HepG2 (cell line): Measurements from ENCODE around the gene RABGAP1. TPM values are rescaled to one million over a fixed set of nuclear protein-coding genes. Genes with fewer than 3 reads are reported as not detected.

Experiments
- CAMTA2 ChIP-seq: sonication (generic); formaldehyde crosslinking; IDR thresholded peaks from 2 replicates; pipeline ENCODE4 v1.4.0; 2020; ENCODE audit warnings: mild to moderate bottlenecking, missing genetic modification reagents, borderline replicate concordance
- CHD2 ChIP-seq: IDR thresholded peaks from 2 replicates; pipeline ENCODE4 v1.6.1; 2011; ENCODE audit warnings: low read depth, low read length, improper control_type of control experiment
- DMTF1 ChIP-seq: sonication (generic); formaldehyde crosslinking; IDR thresholded peaks from 2 replicates; pipeline ENCODE4 v1.4.0; 2020; ENCODE audit warnings: mild to moderate bottlenecking, missing genetic modification reagents
- FOXK2 ChIP-seq: fragments of 450-650 bp; IDR thresholded peaks from 2 replicates; pipeline ENCODE4 v1.6.1; 2016
- JUNB ChIP-seq: sonication (generic); formaldehyde crosslinking; IDR thresholded peaks from 2 replicates; pipeline ENCODE4 v1.8.0; 2022; ENCODE audit warnings: missing genetic modification reagents, mild to moderate bottlenecking, borderline replicate concordance
- KLF11 ChIP-seq: IDR thresholded peaks from 2 replicates; pipeline ENCODE4 v1.6.1; 2016; ENCODE audit warnings: missing compliant biosample characterization
- MED1 ChIP-seq: sonication (generic); formaldehyde crosslinking; IDR thresholded peaks from 2 replicates; pipeline ENCODE4 v1.4.0; 2020; ENCODE audit warnings: missing genetic modification reagents
- ZMYM3 ChIP-seq: sonication (generic); formaldehyde crosslinking; IDR thresholded peaks from 2 replicates; pipeline ENCODE4 v1.5.1; 2020; ENCODE audit warnings: mild to moderate bottlenecking, missing genetic modification reagents
- ZNF207 ChIP-seq: fragments of 450-650 bp; IDR thresholded peaks from 2 replicates; pipeline ENCODE4 v1.6.1; 2016; ENCODE audit warnings: antibody characterized with exemption, borderline replicate concordance
- ZNF484 ChIP-seq: sonication (generic); formaldehyde crosslinking; IDR thresholded peaks from 2 replicates; pipeline ENCODE4 v1.5.1; 2020; ENCODE audit warnings: mild to moderate bottlenecking, low read depth, missing genetic modification reagents, borderline replicate concordance
- polyA plus RNA-seq, 8 experiments: library from polyadenylated mRNA; depleted of rRNA in 3 of 8; stranded (reverse) in 7 of 8; unstranded in 1 of 8; fragments of >200 nt; fragmentation: Illumina TruSeq in 4 of 8; extraction: Trizol in 4 of 8; gene quantifications; 2 replicates each; pipeline versions ENCODE4 v1.2.1 to v1.2.3, GENCODE V29; 2011 to 2016; ENCODE audit warnings: low read depth in 4 of 8, missing spikeins in 1 of 8, mixed read lengths in 1 of 8; ENCODE audit not compliant: insufficient read depth in 1 of 8
- total RNA-seq, 5 experiments: library from RNA; depleted of rRNA; stranded (reverse); fragments of >200 nt; fragmentation: Illumina TruSeq; extraction: Trizol; gene quantifications; 2 replicates each; pipeline ENCODE4 v1.2.3, GENCODE V29; 2016; ENCODE audit warnings: low read depth in 1 of 5
- TF ChIP-seq, protein P1 (sequence below): IDR thresholded peaks from 2 replicates; pipeline ENCODE4 v1.6.1; 2018; ENCODE audit warnings: missing genetic modification reagents
- TF ChIP-seq, protein P2 (sequence below): sonication (generic); formaldehyde crosslinking; IDR thresholded peaks from 2 replicates; pipeline ENCODE4 v1.5.0; 2020; ENCODE audit warnings: mild to moderate bottlenecking, missing genetic modification reagents, borderline replicate concordance
- TF ChIP-seq, protein P3 (sequence below): sonication (generic); formaldehyde crosslinking; IDR thresholded peaks from 2 replicates; pipeline ENCODE4 v1.5.1; 2020; ENCODE audit warnings: missing genetic modification reagents, mild to moderate bottlenecking, borderline replicate concordance

Gene RABGAP1
- total and polyA plus RNA-seq, 2 of the 13 experiments (the other 11 are each of a cell fraction or from before 2014, with no cell fraction given), result 19.1 to 19.3 TPM

DNA sequence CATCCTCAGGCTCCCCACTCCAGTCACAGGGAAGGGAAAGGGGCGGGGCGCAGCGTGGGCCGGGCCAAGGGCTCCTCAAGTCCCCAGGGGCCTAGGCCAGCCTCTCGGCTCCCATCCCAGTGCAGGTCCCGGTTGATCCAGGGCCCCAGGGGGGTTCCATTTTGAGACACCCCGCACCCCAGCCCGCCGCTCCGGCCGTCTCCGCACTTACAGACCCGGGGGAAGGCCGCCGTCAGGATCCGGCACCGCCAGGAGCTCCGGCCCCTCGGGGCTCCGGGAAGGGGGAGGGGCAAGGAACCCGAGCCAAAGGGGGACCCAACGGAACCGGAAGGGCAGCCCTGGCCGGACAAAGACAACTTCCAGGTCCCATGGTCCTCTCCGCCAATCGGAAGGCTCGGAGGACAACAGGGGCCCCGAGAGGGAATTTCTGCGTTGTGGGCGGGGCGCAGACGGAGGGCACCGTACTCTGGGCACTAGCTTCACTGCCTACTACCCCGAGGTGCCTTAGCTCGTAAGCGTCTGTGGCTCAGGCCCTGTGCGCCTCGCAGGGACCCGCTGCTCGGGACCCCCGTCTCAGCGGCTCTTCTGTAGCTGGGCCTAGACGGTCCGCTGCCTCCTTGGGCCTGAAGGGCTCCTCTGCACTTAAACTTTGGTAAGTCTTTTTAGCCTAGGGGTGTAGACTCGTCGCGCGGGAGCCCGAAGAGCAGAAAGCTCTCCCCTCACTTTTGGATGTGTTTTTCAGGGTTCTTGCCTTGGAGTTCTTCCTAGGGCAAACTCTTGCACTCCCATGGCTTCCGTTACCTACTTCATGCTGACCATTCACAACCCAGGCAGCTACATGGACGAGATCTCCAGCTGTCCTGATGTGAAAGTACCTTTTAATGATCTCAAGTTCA is 9.3 kb upstream of the RABGAP1 start, which contains the start of gene ZBTB26 (continued):
- TF ChIP-seq, protein P1, sequence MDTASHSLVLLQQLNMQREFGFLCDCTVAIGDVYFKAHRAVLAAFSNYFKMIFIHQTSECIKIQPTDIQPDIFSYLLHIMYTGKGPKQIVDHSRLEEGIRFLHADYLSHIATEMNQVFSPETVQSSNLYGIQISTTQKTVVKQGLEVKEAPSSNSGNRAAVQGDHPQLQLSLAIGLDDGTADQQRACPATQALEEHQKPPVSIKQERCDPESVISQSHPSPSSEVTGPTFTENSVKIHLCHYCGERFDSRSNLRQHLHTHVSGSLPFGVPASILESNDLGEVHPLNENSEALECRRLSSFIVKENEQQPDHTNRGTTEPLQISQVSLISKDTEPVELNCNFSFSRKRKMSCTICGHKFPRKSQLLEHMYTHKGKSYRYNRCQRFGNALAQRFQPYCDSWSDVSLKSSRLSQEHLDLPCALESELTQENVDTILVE, result peak; percentile 69; the same call in 1 of the 2 replicates
- TF ChIP-seq CHD2 (0 out of 2 replicates have a peak, but pooled peaks have one; percentile 10), ZMYM3 (CRISPR knock-in tag) (peak; percentile 11; the same call in 1 of the 2 replicates), ZNF484 (CRISPR knock-in tag) (no peak), CAMTA2 (CRISPR knock-in tag) (no peak), FOXK2 (peak; percentile 46; the same call in 1 of the 2 replicates), MED1 (peak; percentile 60; the same call in 1 of the 2 replicates), KLF11 (CRISPR knock-in tag) (no peak), ZNF207 (no peak), DMTF1 (CRISPR knock-in tag) (no peak), JUNB (no peak)
- TF ChIP-seq, protein P2, sequence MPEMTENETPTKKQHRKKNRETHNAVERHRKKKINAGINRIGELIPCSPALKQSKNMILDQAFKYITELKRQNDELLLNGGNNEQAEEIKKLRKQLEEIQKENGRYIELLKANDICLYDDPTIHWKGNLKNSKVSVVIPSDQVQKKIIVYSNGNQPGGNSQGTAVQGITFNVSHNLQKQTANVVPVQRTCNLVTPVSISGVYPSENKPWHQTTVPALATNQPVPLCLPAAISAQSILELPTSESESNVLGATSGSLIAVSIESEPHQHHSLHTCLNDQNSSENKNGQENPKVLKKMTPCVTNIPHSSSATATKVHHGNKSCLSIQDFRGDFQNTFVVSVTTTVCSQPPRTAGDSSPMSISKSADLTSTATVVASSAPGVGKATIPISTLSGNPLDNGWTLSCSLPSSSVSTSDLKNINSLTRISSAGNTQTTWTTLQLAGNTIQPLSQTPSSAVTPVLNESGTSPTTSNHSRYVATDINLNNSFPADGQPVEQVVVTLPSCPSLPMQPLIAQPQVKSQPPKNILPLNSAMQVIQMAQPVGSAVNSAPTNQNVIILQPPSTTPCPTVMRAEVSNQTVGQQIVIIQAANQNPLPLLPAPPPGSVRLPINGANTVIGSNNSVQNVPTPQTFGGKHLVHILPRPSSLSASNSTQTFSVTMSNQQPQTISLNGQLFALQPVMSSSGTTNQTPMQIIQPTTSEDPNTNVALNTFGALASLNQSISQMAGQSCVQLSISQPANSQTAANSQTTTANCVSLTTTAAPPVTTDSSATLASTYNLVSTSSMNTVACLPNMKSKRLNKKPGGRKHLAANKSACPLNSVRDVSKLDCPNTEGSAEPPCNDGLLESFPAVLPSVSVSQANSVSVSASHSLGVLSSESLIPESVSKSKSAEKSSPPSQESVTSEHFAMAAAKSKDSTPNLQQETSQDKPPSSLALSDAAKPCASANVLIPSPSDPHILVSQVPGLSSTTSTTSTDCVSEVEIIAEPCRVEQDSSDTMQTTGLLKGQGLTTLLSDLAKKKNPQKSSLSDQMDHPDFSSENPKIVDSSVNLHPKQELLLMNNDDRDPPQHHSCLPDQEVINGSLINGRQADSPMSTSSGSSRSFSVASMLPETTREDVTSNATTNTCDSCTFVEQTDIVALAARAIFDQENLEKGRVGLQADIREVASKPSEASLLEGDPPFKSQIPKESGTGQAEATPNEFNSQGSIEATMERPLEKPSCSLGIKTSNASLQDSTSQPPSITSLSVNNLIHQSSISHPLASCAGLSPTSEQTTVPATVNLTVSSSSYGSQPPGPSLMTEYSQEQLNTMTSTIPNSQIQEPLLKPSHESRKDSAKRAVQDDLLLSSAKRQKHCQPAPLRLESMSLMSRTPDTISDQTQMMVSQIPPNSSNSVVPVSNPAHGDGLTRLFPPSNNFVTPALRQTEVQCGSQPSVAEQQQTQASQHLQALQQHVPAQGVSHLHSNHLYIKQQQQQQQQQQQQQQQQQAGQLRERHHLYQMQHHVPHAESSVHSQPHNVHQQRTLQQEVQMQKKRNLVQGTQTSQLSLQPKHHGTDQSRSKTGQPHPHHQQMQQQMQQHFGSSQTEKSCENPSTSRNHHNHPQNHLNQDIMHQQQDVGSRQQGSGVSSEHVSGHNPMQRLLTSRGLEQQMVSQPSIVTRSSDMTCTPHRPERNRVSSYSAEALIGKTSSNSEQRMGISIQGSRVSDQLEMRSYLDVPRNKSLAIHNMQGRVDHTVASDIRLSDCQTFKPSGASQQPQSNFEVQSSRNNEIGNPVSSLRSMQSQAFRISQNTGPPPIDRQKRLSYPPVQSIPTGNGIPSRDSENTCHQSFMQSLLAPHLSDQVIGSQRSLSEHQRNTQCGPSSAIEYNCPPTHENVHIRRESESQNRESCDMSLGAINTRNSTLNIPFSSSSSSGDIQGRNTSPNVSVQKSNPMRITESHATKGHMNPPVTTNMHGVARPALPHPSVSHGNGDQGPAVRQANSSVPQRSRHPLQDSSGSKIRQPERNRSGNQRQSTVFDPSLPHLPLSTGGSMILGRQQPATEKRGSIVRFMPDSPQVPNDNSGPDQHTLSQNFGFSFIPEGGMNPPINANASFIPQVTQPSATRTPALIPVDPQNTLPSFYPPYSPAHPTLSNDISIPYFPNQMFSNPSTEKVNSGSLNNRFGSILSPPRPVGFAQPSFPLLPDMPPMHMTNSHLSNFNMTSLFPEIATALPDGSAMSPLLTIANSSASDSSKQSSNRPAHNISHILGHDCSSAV (CRISPR knock-in tag), result no peak
- TF ChIP-seq, protein P3, sequence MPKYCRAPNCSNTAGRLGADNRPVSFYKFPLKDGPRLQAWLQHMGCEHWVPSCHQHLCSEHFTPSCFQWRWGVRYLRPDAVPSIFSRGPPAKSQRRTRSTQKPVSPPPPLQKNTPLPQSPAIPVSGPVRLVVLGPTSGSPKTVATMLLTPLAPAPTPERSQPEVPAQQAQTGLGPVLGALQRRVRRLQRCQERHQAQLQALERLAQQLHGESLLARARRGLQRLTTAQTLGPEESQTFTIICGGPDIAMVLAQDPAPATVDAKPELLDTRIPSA (CRISPR knock-in tag), result peak; percentile 91; the same call in 1 of the 2 replicates
